HepG2 (cell line): ENCODE results near the gene DOK1. TPM values are rescaled to one million over a fixed set of nuclear protein-coding genes. Genes with fewer than 3 reads are reported as not detected.

Experiments used
- ATAC-seq: fragments of 200-7000 bp; cut with Tn5 transposase; 3 replicates; pipeline ENCODE4 v1.9.1; 2020; ENCODE audit warnings: mild to moderate bottlenecking, moderate library complexity
- BruUV-seq: library from RNA; stranded (reverse); fragments of 400-500 nt; replicated peaks from 2 replicates; lab custom pipeline; 2021; lab: Mats Ljungman, UMichigan
- CTCF ChIA-PET: fragments of 300-600 bp; formaldehyde crosslinking; extraction: SDS; loops from one replicate; lab custom pipeline; 2021; ENCODE audit warnings: low total read pairs, inconsistent platforms, low intra/inter-chr PET ratio; lab: Yijun Ruan, JAX
- POLR2A ChIA-PET: fragments of 350-600 bp; sonication (Branson Sonifier 250); formaldehyde crosslinking; loops from one replicate; lab custom pipeline; 2020; ENCODE audit warnings: antibody characterized with exemption, inconsistent platforms; lab: Yijun Ruan, JAX
- DNase-seq: peaks from one replicate; pipeline ENCODE4 v3.0.0-alpha.2; 2015; ENCODE audit warnings: low spot score
- FAIRE-seq: peaks from 3 replicates; lab custom pipeline; 2011; peaks lifted over from hg19 to GRCh38; lab: Jason Lieb, UNC
- H2AFZ ChIP-seq: one replicate; pipeline ENCODE4 v1.6.1; 2011; ENCODE audit warnings: low read length, inconsistent platforms
- H3K27ac ChIP-seq: fragments of 300-600 bp; 3 replicates; pipeline ENCODE4 v1.8.0; 2011; ENCODE audit warnings: mixed run types, mild to moderate bottlenecking, mixed read lengths, low read length, inconsistent platforms; ENCODE audit not compliant: insufficient read depth; ENCODE audit errors: extremely low read length
- H3K27me3 ChIP-seq, 2 experiments: fragments of 200-600 bp in 1 of 2; 2 replicates in 1 of 2; 3 replicates in 1 of 2; pipeline versions ENCODE4 v1.6.0 to v1.8.0; 2011; ENCODE audit warnings: low read length in 2 of 2, mild to moderate bottlenecking in 2 of 2, moderate library complexity in 2 of 2, inconsistent platforms in 1 of 2; ENCODE audit not compliant: insufficient read depth in 2 of 2, control insufficient read depth in 1 of 2
- H3K36me3 ChIP-seq, 2 experiments: fragments of 200-600 bp in 1 of 2; replicated peaks in 1 of 2; 2 replicates in 1 of 2; 3 replicates in 1 of 2; pipeline versions ENCODE4 v1.5.1 to v1.8.0; 2011; ENCODE audit warnings: low read length in 2 of 2, inconsistent platforms in 1 of 2; ENCODE audit not compliant: insufficient read depth in 2 of 2, control insufficient read depth in 1 of 2
- H3K4me1 ChIP-seq: 2 replicates; pipeline ENCODE4 v1.5.1; 2012; ENCODE audit warnings: low read length, inconsistent platforms; ENCODE audit not compliant: insufficient read depth
- H3K4me2 ChIP-seq: 2 replicates; pipeline ENCODE4 v1.6.0; 2011; ENCODE audit warnings: low read depth, low read length, inconsistent platforms
- H3K4me3 ChIP-seq, 3 experiments: fragments of 200-600 bp in 1 of 3; sonication (generic), shearing (Covaris generic) in 1 of 3; replicated peaks in 1 of 3; 2 replicates each; pipeline ENCODE4 v1.5.1; 2011 to 2016; ENCODE audit warnings: low read length in 3 of 3, inconsistent platforms in 2 of 3, low read depth in 2 of 3, mild to moderate bottlenecking in 2 of 3, control low read depth in 1 of 3, mixed read lengths in 1 of 3; ENCODE audit not compliant: insufficient read depth in 1 of 3
- H3K79me2 ChIP-seq: one replicate; pipeline ENCODE4 v1.6.1; 2011; ENCODE audit warnings: low read length, inconsistent platforms; ENCODE audit not compliant: insufficient read depth
- H3K9ac ChIP-seq: 2 replicates; pipeline ENCODE4 v1.6.0; 2011; ENCODE audit warnings: mild to moderate bottlenecking, low read depth, low read length, inconsistent platforms; ENCODE audit not compliant: insufficient read depth
- H3K9me3 ChIP-seq: 2 replicates; pipeline ENCODE4 v1.5.1; 2012; ENCODE audit warnings: mild to moderate bottlenecking, low read length
- H4K20me1 ChIP-seq: 2 replicates; pipeline ENCODE4 v1.6.0; 2011; ENCODE audit warnings: inconsistent platforms, mild to moderate bottlenecking, low read length, moderate library complexity; ENCODE audit not compliant: insufficient read depth
- BHLHE40 ChIP-seq: IDR thresholded peaks from 2 replicates; pipeline ENCODE4 v1.6.1; 2011; ENCODE audit warnings: low read length, improper control_type of control experiment
- WGBS: methylation state at CpG from one replicate; pipeline ENCODE4 v1.1.6; 2017; ENCODE audit warnings: low lambda C conversion rate; 5-methylcytosine and 5-hydroxymethylcytosine counted together
- in situ Hi-C: cut with HindIII; loops from 2 replicates; pipeline ENCODE4 v1.10.0; 2017; ENCODE audit warnings: low pct_unique_long_range_greater_than_20kb; ENCODE audit not compliant: extremely low pct_ligation_motif_present
- intact Hi-C: fragments of 100-400 bp; cut with micrococcal nuclease; formaldehyde crosslinking; loops from one replicate; pipeline ENCODE4 v1.10.0; 2022; ENCODE audit not compliant: unreplicated experiment
- polyA plus RNA-seq, 8 experiments: library from polyadenylated mRNA; depleted of rRNA in 3 of 8; stranded (reverse) in 7 of 8; unstranded in 1 of 8; fragments of >200 nt; fragmentation: Illumina TruSeq in 4 of 8; extraction: Trizol in 4 of 8; gene quantifications; 2 replicates each; pipeline versions ENCODE4 v1.2.1 to v1.2.3, GENCODE V29; 2011 to 2016; ENCODE audit warnings: low read depth in 4 of 8, missing spikeins in 1 of 8, mixed read lengths in 1 of 8; ENCODE audit not compliant: insufficient read depth in 1 of 8
- total RNA-seq, 5 experiments: library from RNA; depleted of rRNA; stranded (reverse); fragments of >200 nt; fragmentation: Illumina TruSeq; extraction: Trizol; gene quantifications; 2 replicates each; pipeline ENCODE4 v1.2.3, GENCODE V29; 2016; ENCODE audit warnings: low read depth in 1 of 5
- TF ChIP-seq, protein P1 (sequence below): sonication (generic); formaldehyde crosslinking; IDR thresholded peaks from 2 replicates; pipeline ENCODE4 v1.4.0; 2020; ENCODE audit warnings: mild to moderate bottlenecking, missing genetic modification reagents
- TF ChIP-seq, protein P2 (sequence below): sonication (generic); formaldehyde crosslinking; IDR thresholded peaks from 2 replicates; pipeline ENCODE4 v1.4.0; 2020; ENCODE audit warnings: missing genetic modification reagents

DOK1 gene
- total and polyA plus RNA-seq, 2 of the 13 experiments (the other 11 are each of a cell fraction or from before 2014, with no cell fraction given): 0.53 to 0.74 TPM

DNA sequence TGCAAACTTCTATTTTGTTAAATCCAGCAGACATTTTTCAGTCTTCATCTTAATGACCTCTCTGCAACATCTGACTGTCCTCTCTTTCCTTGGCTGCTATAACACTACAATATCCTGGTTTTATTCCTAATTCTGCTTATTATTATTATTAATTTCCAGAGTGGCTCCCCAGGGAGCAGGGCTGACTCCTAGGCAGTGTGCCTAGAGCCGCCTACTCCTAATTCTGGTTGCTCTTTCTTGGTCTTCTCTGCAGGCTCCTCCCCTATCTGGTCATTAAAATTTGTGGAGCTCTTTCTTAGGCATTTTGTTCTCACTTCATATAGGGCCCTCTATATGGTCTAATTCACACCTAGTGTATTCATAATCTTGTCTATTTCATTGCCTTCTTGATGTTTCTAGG lies 11.5 kb upstream of the DOK1 start:
- Histone ChIP-seq H3K4me2 (no peak overlapping the region), H2AFZ (no peak overlapping the region), H3K4me3 (no peak overlapping the region), H3K27me3 (peaks cover 0 to 28% of the 10 kb centered on the region in 2 experiments; a peak in 3 of 5 replicates), H3K79me2 (no peaks in the 10 kb centered on the region), H3K27ac (no peak overlapping the region), H3K9ac (no peak overlapping the region), H3K4me1 (peaks cover 2% of the 10 kb centered on the region), H3K9me3 (no peaks in the 10 kb centered on the region), H4K20me1 (no peaks in the 10 kb centered on the region), H3K36me3 (no peaks in the 10 kb centered on the region)
- BruUV-seq: no TSS peak
- ATAC-seq (no peak), DNase-seq (no peak), FAIRE-seq (no peak)
- intact Hi-C loops: no loop called here
- ChIA-PET CTCF (no interaction called here), POLR2A (no interaction called here)
- in situ Hi-C loops: no loop called here
- 41% methylated on average over 1 of the region's 1 CpG for WGBS
- TF ChIP-seq, protein P1, sequence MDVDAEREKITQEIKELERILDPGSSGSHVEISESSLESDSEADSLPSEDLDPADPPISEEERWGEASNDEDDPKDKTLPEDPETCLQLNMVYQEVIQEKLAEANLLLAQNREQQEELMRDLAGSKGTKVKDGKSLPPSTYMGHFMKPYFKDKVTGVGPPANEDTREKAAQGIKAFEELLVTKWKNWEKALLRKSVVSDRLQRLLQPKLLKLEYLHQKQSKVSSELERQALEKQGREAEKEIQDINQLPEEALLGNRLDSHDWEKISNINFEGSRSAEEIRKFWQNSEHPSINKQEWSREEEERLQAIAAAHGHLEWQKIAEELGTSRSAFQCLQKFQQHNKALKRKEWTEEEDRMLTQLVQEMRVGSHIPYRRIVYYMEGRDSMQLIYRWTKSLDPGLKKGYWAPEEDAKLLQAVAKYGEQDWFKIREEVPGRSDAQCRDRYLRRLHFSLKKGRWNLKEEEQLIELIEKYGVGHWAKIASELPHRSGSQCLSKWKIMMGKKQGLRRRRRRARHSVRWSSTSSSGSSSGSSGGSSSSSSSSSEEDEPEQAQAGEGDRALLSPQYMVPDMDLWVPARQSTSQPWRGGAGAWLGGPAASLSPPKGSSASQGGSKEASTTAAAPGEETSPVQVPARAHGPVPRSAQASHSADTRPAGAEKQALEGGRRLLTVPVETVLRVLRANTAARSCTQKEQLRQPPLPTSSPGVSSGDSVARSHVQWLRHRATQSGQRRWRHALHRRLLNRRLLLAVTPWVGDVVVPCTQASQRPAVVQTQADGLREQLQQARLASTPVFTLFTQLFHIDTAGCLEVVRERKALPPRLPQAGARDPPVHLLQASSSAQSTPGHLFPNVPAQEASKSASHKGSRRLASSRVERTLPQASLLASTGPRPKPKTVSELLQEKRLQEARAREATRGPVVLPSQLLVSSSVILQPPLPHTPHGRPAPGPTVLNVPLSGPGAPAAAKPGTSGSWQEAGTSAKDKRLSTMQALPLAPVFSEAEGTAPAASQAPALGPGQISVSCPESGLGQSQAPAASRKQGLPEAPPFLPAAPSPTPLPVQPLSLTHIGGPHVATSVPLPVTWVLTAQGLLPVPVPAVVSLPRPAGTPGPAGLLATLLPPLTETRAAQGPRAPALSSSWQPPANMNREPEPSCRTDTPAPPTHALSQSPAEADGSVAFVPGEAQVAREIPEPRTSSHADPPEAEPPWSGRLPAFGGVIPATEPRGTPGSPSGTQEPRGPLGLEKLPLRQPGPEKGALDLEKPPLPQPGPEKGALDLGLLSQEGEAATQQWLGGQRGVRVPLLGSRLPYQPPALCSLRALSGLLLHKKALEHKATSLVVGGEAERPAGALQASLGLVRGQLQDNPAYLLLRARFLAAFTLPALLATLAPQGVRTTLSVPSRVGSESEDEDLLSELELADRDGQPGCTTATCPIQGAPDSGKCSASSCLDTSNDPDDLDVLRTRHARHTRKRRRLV (CRISPR knock-in tag): no peak
- TF ChIP-seq, protein P2, sequence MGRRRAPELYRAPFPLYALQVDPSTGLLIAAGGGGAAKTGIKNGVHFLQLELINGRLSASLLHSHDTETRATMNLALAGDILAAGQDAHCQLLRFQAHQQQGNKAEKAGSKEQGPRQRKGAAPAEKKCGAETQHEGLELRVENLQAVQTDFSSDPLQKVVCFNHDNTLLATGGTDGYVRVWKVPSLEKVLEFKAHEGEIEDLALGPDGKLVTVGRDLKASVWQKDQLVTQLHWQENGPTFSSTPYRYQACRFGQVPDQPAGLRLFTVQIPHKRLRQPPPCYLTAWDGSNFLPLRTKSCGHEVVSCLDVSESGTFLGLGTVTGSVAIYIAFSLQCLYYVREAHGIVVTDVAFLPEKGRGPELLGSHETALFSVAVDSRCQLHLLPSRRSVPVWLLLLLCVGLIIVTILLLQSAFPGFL (CRISPR knock-in tag): no peak
- no peak for TF ChIP-seq BHLHE40
